Measurements from ENCODE around the gene ATP2B3. TPM values are rescaled to one million over a fixed set of nuclear protein-coding genes. Genes with fewer than 3 reads are reported as not detected.

ATP2B3 gene
- total RNA-seq, 1 donor from 2014 or later, result 0.12 TPM

- intact Hi-C loops (cut with micrococcal nuclease), result no loop called here
Measured at GRCh38 chrX:153487590-153488071, 29.8 kb upstream of the ATP2B3 start.

GRCh38 chrX:153488231-153488914 lies 29.1 kb upstream of the ATP2B3 start:
- intact Hi-C loops (cut with micrococcal nuclease), result no loop called here

GRCh38 chrX:153490217-153490930 lies 27.1 kb upstream of the ATP2B3 start:
- intact Hi-C loops (cut with micrococcal nuclease), result no loop called here

DNA sequence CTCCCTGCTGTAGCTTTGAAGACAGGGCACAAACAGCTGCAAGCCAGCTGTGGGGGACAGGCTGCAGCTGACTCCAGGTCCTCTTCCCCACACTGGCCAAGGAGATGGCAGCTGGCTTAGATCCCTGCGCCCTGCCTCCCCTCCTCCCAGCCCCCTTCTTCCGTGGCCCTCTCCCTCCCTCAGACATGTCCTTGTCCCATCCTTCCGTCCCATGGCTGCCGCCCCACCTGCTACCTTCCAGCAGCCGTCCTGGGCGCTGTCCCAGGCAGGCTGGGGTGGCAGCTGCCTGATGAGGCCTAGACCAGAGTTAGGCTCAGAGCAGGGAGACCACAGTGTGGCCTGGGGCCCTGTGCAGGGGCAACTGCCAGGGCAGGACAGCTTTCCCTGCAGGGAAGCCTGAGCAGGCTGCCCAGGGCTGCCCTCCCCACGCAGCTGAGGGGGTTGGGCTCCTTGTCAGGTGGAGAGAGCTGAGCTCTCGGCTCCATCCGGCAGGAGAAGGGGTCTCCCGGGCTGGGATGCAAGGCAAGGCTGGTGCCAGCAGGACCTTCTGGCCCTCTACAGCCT lies 26.0 kb upstream of the ATP2B3 start:
- intact Hi-C loops (cut with micrococcal nuclease), result no loop called here

DNA sequence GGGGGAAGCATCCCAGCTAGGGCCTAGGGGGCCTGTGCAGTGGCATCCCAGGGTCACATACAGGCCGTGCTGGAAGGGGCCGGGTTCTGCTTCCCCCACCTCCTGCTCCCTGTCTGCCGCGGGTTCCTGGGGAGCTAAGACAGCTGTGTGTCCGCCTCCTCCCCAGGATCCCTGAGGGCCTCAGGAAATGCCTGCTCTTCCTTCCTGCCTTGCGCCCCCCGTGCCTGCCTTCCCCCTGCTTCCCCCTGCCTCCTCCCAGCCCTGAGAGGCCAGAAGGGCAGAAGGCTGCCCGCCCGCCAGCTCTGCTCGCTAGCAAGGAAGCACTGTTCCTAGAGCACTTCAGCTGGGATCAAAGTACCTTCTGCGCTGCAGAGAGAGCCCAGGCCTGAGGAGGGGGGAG lies 25.5 kb upstream of the ATP2B3 start:
- intact Hi-C loops (cut with micrococcal nuclease), result no loop called here

DNA sequence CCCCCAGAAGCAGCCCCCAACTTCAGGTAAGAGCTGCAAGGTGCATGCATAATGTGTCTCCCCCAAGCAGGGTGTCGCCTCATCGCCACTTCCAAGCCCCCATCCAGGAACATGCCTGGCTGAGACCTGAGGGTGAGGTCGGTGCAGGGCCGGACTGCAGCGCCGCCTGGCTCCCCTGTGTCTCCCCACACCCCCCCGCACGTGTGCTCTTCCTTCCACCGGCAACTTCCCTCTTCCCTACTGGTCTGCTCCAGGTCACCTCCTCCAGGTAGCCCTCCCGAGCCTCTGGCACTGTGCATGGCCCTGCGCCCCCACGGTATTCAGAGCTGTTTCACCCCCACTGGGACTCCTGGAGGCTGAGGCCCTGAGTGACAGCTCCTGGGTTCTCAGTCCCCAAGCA lies 24.9 kb upstream of the ATP2B3 start:
- intact Hi-C loops (cut with micrococcal nuclease), result no loop called here

- intact Hi-C loops (cut with micrococcal nuclease), result no loop called here
Measured at GRCh38 chrX:153493085-153493484, 24.4 kb upstream of the ATP2B3 start.

DNA sequence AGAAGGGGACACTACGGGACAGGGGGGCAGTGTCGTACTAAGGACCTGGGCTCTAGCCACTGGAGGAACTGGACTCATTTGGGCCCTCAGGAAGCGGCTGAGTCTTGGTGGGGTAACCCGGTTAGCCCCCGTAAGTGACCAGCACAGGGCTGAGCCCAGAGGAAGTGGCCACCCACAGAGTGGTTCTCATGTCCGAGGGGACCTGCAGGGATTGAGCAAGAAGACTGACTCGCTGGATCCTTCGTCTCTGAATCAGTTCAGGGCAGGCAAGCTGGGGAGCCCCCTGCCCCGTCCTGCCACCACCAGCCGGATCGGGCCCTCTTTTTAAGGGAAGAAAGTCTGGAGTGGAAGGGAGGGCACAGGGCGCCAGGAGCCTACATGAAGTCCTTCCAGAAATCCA lies 23.4 kb upstream of the ATP2B3 start:
- intact Hi-C loops (cut with micrococcal nuclease), result no loop called here

GRCh38 chrX:153494541-153495361 lies 22.7 kb upstream of the ATP2B3 start, which contains the start of gene BGN:
Gene BGN, plus strand, starts transcription at chrX:153494980. Its CDS starts 9,652 bp downstream, at chrX:153504632.
- intact Hi-C loops (cut with micrococcal nuclease), result no loop called here

DNA sequence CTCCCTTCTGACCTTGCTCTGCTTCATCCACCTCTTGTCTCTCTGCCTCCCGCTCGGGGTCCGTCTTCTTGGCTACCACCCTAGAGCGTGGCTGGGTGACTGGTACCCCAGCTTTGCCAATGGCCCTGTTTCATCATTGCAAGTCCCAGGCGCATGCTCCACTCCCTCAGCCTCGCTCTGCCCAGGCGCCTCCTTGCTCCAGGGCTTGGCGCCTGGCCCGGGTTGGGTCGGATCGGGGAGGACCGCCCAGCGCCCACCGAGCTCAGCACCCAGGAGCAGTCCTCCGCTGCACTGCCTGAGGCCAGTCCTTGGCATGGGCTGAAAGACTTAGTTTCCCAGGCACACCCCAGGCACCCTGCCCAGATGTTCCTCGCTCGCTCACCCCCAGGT lies 22.1 kb upstream of the ATP2B3 start:
- intact Hi-C loops (cut with micrococcal nuclease), result no loop called here

DNA sequence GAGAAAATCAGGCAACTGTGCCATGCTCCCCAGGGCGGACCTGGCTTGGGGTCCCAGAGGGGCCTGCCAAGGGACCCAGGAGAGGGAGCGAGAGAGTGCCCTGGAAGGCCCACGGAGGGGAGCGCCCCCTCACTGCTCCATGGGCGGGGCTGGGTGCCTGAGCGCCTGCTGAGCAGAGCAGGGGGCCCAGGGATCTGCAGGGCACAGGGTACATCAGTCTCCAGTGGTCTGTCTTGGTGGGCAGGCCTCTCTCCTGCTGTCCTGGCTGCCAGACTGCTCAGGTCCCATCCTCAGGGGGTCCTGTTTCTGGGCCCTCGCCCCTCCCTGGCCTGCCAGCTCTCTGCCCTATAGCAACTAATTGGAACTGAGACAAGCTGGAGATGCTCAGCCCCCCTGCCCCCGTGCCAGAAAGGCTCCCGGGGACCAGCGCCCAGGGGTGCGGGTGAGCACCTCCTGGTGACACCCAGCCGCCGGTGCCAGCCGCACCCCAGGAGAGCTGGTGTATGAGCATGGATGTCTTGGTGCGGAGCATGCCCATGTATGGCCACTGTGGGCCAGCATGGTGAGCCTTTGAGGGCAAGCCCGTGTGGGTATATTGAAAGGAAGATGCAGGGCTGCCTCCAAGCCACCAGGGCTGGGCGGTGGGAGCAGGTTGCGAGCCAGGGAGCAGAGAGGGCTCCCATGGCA lies 21.4 kb upstream of the ATP2B3 start:
- intact Hi-C loops (cut with micrococcal nuclease), result no loop called here

DNA sequence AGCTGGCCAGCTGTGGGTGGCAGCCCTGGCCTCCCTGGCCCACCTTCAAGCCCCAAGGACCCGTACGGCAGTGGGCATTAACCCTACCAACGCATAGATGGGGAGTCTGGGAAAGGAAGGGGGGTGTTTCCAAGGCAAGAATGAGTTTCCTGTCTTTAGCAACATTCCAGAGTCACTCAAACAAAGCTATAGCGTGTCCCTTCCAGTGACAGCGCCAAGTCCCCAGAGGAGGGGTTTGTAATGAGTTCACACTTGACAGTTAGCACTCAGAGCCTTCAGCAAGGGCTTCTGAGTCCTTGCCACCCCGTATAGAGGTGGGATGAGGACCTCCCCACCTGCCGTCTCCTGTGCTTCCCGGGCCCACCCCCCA lies 20.9 kb upstream of the ATP2B3 start:
- intact Hi-C loops (cut with micrococcal nuclease), result no loop called here

GRCh38 chrX:153498453-153498852 lies 19.0 kb upstream of the ATP2B3 start:
- intact Hi-C loops (cut with micrococcal nuclease), result no loop called here

- intact Hi-C loops (cut with micrococcal nuclease), result no loop called here
Measured at GRCh38 chrX:153499341-153499740, 18.1 kb upstream of the ATP2B3 start.

- intact Hi-C loops (cut with micrococcal nuclease), result no loop called here
Measured at GRCh38 chrX:153499876-153500275, 17.6 kb upstream of the ATP2B3 start.

DNA sequence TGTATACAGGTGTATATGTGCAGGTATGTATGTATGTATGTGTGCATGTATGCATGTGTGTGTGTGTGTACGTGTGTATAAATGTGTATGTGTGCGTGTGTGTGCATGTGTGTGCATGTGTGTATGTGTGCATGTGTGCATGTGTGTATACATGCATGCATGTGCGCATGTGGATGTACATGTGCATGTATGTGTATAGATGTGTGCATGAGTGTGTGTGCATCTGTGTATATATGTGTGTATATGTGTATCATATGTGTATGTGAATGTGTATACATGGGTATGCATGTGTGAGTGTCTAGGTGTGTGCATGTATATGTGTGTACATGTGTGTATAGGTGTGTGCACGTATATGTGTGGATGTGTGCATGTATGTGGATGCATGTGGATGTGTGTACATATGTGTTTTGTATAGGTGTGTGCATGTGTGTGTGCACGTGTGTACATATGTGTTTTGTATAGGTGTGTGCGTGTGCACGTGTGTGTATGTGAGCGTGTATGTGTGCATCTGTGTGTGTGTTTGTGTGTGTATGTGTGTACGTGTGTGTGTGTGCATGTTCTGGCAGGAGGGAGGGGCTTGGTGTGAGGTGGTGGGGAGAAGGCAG lies 16.7 kb upstream of the ATP2B3 start:
- intact Hi-C loops (cut with micrococcal nuclease), result no loop called here

GRCh38 chrX:153501530-153501929 lies 15.9 kb upstream of the ATP2B3 start:
- intact Hi-C loops (cut with micrococcal nuclease), result no loop called here

GRCh38 chrX:153502131-153502530 lies 15.3 kb upstream of the ATP2B3 start:
- intact Hi-C loops (cut with micrococcal nuclease), result no loop called here

DNA sequence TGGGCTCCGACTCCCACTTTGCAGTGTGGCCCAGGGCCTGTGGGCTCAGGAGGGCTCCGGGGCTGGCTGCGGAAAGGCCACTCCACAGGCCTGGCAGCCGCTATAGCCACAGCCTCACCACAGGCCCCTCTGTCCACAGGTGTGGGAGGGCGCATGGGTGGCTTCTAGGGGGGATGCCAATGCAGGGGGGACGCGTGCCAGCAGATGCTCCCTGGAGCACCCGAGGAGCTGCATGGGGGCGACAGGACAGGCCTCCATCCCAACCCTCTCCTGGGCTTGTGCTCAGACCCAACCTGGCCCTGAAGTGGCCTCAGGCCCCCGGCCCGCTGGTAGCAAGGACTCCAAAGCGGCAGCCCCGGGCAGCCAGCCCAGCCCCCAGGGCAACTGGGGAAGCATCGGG lies 14.6 kb upstream of the ATP2B3 start:
- intact Hi-C loops (cut with micrococcal nuclease), result no loop called here

- intact Hi-C loops (cut with micrococcal nuclease), result no loop called here
Measured at GRCh38 chrX:153504445-153505016, 12.9 kb upstream of the ATP2B3 start.

All from T-helper 1 cell treated with Interleukin-12 subunit alpha and Interleukin-12 subunit beta and Interleukin-4 antibody, amounts not matched to agents 30 ng/mL and 1 ng/mL, for 36 hours (primary cell).